HUES6 (cell line): ENCODE results near the gene IL17RC.

Experiments used
- H3K27ac ChIP-seq: 2 replicates; pipeline ENCODE4 v1.7.0; 2013; ENCODE audit warnings: low read depth, mild to moderate bottlenecking, low read length, inconsistent platforms
- H3K27me3 ChIP-seq: 2 replicates; pipeline ENCODE4 v1.6.1; 2013; ENCODE audit warnings: low read length; ENCODE audit not compliant: control insufficient read depth, insufficient read depth
- H3K36me3 ChIP-seq: 2 replicates; pipeline ENCODE4 v1.6.1; 2013; ENCODE audit warnings: low read length; ENCODE audit not compliant: control insufficient read depth, insufficient read depth
- H3K4me1 ChIP-seq: 2 replicates; pipeline ENCODE4 v1.6.1; 2013; ENCODE audit warnings: low read length; ENCODE audit not compliant: control insufficient read depth, insufficient read depth
- H3K4me3 ChIP-seq: 2 replicates; pipeline ENCODE4 v1.5.1; 2013; ENCODE audit warnings: low read depth, low read length
- H3K9ac ChIP-seq: one replicate; pipeline ENCODE4 v1.6.1; 2013; ENCODE audit warnings: mild to moderate bottlenecking, low read length
- H3K9me3 ChIP-seq: 2 replicates; pipeline ENCODE4 v1.6.1; 2013; ENCODE audit warnings: low read depth, low read length; ENCODE audit not compliant: control insufficient read depth, insufficient read depth

The IL17RC gene

GRCh38 chr3:9918261-9919038 is 1.6 kb downstream of the IL17RC start:
- Histone ChIP-seq H3K27ac (no peak overlapping the region), H3K4me1 (peaks cover 17% of the 10 kb centered on the region), H3K9me3 (no peaks in the 10 kb centered on the region), H3K4me3 (no peak overlapping the region), H3K9ac (no peak overlapping the region), H3K36me3 (no peaks in the 10 kb centered on the region), H3K27me3 (peaks cover 10% of the 10 kb centered on the region)

DNA sequence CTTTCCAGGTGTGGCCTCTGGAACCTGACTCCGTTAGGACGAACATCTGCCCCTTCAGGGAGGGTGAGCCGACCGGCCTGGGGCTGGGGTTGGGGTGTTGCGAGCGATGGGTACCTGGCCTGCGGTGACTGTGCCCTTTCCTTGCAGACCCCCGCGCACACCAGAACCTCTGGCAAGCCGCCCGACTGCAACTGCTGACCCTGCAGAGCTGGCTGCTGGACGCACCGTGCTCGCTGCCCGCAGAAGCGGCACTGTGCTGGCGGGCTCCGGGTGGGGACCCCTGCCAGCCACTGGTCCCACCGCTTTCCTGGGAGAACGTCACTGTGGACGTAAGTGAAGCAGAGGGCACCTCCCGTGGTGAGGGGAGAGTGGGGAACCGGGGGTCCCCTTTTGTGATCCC is 11.3 kb downstream of the IL17RC start:
- Histone ChIP-seq H3K4me1 (no peaks in the 10 kb centered on the region), H3K9me3 (0 out of 2 replicates have a peak, but pooled peaks cover 3% of the 10 kb centered on the region), H3K4me3 (no peak overlapping the region), H3K36me3 (peaks cover 12% of the 10 kb centered on the region; the same call in 1 of the 2 replicates), H3K27ac (no peak overlapping the region), H3K9ac (no peak overlapping the region), H3K27me3 (no peaks in the 10 kb centered on the region)

GRCh38 chr3:9930804-9931418 is 14.0 kb downstream of the IL17RC start:
- Histone ChIP-seq H3K4me3 (no peak overlapping the region), H3K9me3 (0 out of 2 replicates have a peak, but pooled peaks cover 3% of the 10 kb centered on the region), H3K9ac (no peak overlapping the region), H3K36me3 (peaks cover 15% of the 10 kb centered on the region; the same call in 1 of the 2 replicates), H3K27me3 (no peaks in the 10 kb centered on the region), H3K27ac (no peak overlapping the region), H3K4me1 (peaks cover 7% of the 10 kb centered on the region)

GRCh38 chr3:9932535-9932842 is 15.6 kb downstream of the IL17RC start:
- no peak overlapping the region for H3K27ac ChIP-seq
- H3K4me1 ChIP-seq, result peaks cover 7% of the 10 kb centered on the region
- H3K36me3 ChIP-seq, result peaks cover 26% of the 10 kb centered on the region
- 0 out of 2 replicates have a peak, but pooled peaks cover 3% of the 10 kb centered on the region for H3K9me3 ChIP-seq
- no peak overlapping the region for H3K9ac ChIP-seq
- peak overlapping the region; percentile 77 for H3K4me3 ChIP-seq
- H3K27me3 ChIP-seq, result no peaks in the 10 kb centered on the region

- Histone ChIP-seq H3K36me3 (peaks cover 28% of the 10 kb centered on the region), H3K9ac (peak overlapping the region; percentile 75), H3K27me3 (no peaks in the 10 kb centered on the region), H3K4me1 (peaks cover 7% of the 10 kb centered on the region), H3K4me3 (peak overlapping the region; percentile 77), H3K9me3 (0 out of 2 replicates have a peak, but pooled peaks cover 3% of the 10 kb centered on the region), H3K27ac (peak overlapping the region; percentile 7; the same call in 1 of the 2 replicates)
Observed at GRCh38 chr3:9932843-9933560, 16.1 kb downstream of the IL17RC start.

DNA sequence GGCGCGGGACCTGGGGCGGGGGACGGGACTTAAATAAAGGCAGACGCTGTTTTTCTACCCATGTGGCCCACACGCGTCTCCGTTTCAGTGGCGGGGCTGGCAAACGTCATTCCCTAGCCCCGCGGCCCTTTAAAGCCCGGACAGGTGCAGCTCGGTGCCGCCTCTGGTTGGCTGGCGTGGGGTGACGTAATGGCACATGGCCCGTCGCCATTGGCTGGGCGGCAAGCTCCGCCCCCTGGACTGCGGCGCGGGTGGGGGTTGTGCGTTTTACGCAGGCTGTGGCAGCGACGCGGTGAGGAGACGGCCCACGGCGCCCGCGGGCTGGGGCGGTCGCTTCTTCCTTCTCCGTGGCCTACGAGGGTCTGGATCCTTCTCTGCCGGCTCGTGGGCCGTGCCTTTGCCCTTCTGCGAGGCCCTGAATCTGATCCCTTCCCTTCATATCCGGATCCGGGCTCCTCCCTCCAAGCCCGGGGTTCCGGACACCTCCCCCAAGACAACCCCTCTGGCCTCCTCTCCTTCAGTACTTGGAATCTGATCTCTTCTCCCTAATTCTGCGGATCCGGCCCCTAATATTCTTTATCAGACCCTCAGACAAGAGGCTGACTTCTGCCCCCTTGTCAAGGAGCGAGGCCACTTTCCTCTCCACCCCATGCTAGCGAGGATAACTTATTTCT is 16.8 kb downstream of the IL17RC start, which contains the start of gene CRELD1:
CRELD1 (plus strand) TSS at position 274 of the 674 bp plus-strand sequence. CDS start 605 bp downstream, outside the sequence.
- peak within 1 kb of the TSS; percentile 76 for H3K9ac ChIP-seq
- peak within 1 kb of the TSS; percentile 45; the same call in 1 of the 2 replicates for H3K27ac ChIP-seq
- H3K27me3 ChIP-seq, result no peaks in the 10 kb centered on the region
- H3K36me3 ChIP-seq, result peaks cover 28% of the 10 kb centered on the region
- 0 out of 2 replicates have a peak, but pooled peaks cover 3% of the 10 kb centered on the region for H3K9me3 ChIP-seq
- peaks cover 7% of the 10 kb centered on the region for H3K4me1 ChIP-seq
- H3K4me3 ChIP-seq, result peak within 1 kb of the TSS; percentile 77

DNA sequence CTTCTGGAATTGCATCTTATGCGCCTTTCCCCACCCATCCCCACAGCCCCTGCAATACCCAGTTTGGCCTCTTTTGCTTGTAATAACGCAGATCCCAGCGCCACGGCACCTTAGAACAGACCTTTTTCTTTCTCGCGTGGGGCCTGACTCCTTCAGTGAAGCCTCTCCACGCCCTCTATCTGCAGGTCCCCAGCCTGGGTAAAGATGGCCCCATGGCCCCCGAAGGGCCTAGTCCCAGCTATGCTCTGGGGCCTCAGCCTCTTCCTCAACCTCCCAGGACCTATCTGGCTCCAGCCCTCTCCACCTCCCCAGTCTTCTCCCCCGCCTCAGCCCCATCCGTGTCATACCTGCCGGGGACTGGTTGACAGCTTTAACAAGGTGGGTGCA is 17.3 kb downstream of the IL17RC start:
- Histone ChIP-seq H3K9ac (peak overlapping the region; percentile 76), H3K27ac (0 out of 2 replicates have a peak overlapping the region, but pooled peaks have one; percentile 45), H3K27me3 (no peaks in the 10 kb centered on the region), H3K9me3 (0 out of 2 replicates have a peak, but pooled peaks cover 3% of the 10 kb centered on the region), H3K4me3 (peak overlapping the region; percentile 77), H3K4me1 (peaks cover 7% of the 10 kb centered on the region), H3K36me3 (peaks cover 28% of the 10 kb centered on the region)

- H3K9me3 ChIP-seq, result 0 out of 2 replicates have a peak, but pooled peaks cover 3% of the 10 kb centered on the region
- peaks cover 27% of the 10 kb centered on the region for H3K36me3 ChIP-seq
- no peak overlapping the region for H3K4me3 ChIP-seq
- no peak overlapping the region for H3K9ac ChIP-seq
- peaks cover 7% of the 10 kb centered on the region for H3K4me1 ChIP-seq
- H3K27me3 ChIP-seq, result no peaks in the 10 kb centered on the region
- H3K27ac ChIP-seq, result no peak overlapping the region
Observed at GRCh38 chr3:9934993-9935392, 18.1 kb downstream of the IL17RC start.

DNA sequence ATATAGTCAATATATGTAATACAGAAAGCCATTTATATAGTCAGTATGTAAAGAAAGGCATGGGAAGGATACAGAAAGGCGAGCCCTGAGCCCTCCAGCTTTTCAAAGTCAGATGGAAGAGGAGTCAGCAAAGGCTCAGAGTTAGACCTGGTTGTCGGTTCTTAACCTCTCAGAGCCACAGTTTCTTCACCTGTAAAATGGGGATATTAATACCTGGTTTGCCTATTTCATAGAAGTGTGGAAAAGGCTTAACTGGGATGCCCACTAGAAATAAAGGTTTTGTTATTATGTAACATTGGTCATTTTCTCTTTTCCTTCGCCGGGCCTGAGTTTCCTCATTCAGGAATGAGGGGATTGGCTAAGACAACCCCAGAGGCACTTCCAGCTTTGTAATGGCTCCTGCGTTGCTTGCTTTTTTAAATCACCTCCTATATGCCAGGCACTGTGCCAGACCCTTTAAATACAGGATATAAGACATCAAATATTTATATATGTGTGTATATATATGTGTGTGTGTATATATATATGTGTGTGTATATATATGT is 19.1 kb downstream of the IL17RC start:
- Histone ChIP-seq H3K9ac (no peak overlapping the region), H3K9me3 (no peaks in the 10 kb centered on the region; the same call in 1 of the 2 replicates), H3K4me3 (no peak overlapping the region), H3K27ac (no peak overlapping the region), H3K4me1 (peaks cover 7% of the 10 kb centered on the region), H3K27me3 (no peaks in the 10 kb centered on the region), H3K36me3 (peaks cover 21% of the 10 kb centered on the region)

DNA sequence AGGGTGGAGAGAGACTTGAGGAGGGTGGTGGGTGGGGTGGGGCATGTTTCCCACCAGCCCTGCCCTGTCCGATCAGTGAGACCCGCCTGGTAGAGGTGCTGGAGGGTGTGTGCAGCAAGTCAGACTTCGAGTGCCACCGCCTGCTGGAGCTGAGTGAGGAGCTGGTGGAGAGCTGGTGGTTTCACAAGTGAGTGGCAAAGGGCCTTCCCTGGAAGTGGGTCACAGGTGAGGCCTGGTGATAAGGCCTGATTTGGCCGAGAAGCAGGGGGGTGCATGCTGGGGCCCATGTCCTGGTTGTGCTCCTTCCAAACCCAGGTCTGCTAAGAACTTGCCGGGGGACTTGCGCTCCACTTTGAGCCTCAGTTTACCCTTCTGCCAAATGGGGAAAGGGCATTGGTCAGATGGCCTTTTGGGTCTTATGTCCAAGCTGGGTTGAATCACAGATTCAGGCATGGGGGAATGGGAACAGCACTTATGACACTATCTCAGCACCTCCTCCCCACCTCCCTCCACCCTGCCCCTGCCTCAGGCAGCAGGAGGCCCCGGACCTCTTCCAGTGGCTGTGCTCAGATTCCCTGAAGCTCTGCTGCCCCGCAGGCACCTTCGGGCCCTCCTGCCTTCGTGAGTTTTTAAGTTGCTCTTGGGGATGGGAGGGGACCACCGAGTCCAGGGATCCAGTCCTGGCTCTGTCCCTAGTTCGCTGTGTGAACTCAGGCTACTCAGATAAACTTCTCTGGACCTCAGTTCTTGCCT is 20.8 kb downstream of the IL17RC start:
- H3K27ac ChIP-seq, result no peak overlapping the region
- no peak overlapping the region for H3K4me3 ChIP-seq
- H3K9me3 ChIP-seq, result no peaks in the 10 kb centered on the region; the same call in 1 of the 2 replicates
- H3K36me3 ChIP-seq, result peaks cover 24% of the 10 kb centered on the region
- no peak overlapping the region for H3K9ac ChIP-seq
- peaks cover 7% of the 10 kb centered on the region for H3K4me1 ChIP-seq
- no peaks in the 10 kb centered on the region for H3K27me3 ChIP-seq
